NCI-H748 (cell line): ENCODE results near the gene IGF1R.

Experiments used
- DNase-seq: peaks from one replicate; lab custom pipeline; 2025; ENCODE audit not compliant: unreplicated experiment; lab: John Stamatoyannopoulos, UW

IGF1R gene

GRCh38 chr15:98938105-98938417 is 289.7 kb downstream of the IGF1R start:
- no peak for DNase-seq

DNA sequence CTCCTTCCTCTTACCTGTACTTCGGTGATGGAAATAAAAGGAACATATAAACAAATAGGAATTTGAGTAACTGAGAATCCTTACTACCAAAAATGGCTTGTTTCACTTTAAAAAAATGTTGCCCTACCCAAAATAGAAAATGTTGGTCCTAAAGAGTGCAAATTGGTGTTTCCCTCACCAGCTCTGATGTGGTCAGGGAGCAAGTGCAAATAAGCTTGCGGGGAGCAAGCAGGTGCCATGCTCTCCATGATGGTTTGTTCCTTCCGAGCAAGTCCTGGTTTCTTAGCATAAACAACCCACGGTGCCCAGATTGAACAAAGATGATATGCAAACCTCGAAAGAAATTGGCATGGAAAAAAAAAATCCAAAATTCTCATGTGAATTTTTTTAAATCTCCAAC is 290.5 kb downstream of the IGF1R start:
- no peak for DNase-seq

DNA sequence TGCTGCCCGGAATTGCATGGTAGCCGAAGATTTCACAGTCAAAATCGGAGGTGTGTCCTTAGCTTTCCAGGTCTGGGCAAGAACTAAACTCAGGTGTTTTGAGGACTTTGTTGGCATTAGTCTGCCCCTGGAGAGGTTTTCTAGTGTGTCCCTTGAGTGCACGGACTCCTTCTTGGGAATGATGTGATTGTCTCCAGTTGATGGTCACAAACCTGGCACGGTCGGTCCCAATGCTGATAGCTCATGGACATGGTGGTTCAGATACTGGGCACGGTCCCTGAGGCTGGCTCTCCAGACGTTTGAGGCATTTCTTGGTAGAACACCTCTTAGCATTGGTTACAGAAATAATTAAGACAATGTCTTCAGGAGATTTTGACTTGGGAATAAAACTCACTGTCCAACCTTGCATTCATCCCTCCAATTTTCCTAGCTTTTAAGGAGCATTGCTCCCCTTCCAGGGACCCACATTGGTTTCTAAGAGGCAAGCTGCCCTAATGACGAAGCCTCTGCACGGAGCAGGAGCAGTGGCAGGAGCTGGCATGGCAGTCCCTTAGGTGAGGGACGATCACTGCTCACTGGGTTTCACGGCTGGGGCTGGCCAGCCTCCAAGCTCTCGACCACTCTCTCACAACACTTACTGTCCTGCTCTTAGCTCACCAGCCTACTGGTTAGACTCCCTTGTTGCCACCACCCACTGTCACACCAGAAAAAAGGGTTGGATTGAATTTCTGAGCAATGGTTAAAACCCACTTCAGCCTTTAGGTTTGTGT is 291.2 kb downstream of the IGF1R start:
- no peak for DNase-seq

DNA sequence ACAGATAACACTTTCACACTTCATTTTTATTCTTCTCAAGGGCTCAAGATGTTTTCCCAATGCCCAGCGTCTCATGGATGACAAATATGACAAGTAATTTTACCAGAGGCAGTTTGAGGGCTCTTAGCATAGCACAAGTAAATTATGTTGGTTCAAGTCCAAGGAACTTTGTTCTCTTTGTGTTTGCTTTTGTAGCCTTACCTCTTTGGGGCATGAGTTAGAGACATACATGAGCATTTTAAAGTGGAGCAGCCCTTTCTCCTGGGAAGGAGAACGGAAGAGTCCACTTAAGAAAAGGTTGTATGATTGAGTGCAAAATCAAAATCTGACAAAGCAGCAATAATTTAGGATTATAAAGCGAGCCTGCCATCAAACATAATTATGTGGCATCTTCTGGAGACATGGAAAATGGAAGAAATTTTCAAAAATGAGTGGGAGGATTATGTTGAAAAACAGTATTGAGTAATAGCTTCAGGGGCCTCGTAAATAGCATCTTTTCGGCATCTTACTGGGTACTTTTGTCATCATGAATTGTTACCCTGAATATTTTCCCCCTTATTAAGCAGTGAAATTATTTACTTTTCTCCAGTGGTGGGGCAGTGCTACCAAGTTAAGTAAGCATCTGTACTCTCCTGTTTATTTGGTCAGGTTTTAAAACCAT is 293.4 kb downstream of the IGF1R start:
- no peak for DNase-seq

DNA sequence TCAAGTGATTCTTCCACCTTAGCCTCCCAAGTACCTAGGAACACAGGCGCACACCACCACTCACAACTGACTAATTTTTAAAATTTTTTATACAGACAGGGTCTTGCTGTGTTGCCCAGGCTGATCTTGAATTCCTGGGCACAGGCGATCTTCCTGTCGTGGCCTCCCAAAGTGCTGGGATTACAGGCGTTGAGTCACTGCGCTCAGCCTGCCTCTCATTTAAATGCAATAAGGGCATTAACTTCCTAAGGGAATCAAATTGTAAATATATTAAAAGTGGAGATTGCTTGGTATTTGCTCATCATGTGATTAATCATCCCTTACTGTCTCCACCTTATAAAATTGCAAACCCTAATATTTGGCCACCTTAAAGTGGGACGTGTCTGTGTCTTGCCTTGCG is 294.1 kb downstream of the IGF1R start:
- DNase-seq = no peak

- DNase-seq = no peak
Measured at GRCh38 chr15:98943051-98943508, 294.7 kb downstream of the IGF1R start.

DNA sequence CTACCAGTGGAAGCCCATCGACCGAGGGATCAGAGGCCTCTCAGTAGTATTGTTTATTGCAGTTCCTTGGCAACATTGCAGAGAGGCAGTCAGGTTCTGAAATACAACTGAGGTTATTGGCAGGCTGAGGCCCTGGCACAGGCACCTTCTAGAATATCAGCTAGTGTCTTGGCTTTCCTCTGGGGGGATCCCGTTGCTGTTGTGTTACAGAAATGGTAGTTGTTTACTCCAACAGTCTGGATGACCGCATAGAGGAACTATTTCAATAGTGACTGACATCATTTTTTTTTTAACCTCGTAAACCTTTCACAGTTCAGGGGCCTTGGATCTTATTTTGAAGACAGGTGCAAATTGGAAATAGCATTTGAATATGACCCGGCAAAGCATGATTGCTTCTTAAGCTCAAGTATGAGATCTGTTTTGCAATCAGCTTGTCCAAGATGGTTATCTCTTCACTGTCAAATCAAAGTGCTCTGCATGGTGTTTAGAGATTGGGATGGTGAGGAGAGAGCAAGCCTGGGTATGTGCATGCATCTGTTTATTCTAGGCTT is 295.3 kb downstream of the IGF1R start:
- no peak for DNase-seq

GRCh38 chr15:98946301-98947255 is 298.2 kb downstream of the IGF1R start:
- no peak for DNase-seq

- DNase-seq = no peak
Measured at GRCh38 chr15:98948456-98948855, 300.1 kb downstream of the IGF1R start.

- no peak for DNase-seq
Measured at GRCh38 chr15:98948941-98949340, 300.6 kb downstream of the IGF1R start.

GRCh38 chr15:98949624-98950023 is 301.3 kb downstream of the IGF1R start:
- DNase-seq = no peak

- DNase-seq = no peak
Measured at GRCh38 chr15:98950248-98950647, 301.9 kb downstream of the IGF1R start.

DNA sequence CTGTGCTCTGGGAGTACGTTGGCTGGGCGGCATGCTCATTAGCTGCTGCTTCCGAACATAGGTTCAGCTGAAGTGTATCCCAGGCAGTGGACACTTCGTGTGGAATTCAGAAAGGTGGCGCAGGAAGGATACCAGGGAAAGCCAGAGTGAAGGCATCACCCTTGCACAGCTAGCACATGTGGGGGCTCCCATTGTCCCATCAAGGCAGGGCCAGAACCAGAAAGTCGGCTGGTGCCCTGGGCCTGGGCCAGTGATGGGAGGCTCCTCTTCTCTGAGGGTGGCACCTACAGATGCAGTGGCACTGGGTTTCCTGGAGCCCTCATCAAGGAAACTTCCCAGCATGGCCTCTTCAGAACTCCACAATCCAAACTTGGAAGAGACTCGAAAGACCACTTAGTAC is 302.7 kb downstream of the IGF1R start:
- DNase-seq = no peak

DNA sequence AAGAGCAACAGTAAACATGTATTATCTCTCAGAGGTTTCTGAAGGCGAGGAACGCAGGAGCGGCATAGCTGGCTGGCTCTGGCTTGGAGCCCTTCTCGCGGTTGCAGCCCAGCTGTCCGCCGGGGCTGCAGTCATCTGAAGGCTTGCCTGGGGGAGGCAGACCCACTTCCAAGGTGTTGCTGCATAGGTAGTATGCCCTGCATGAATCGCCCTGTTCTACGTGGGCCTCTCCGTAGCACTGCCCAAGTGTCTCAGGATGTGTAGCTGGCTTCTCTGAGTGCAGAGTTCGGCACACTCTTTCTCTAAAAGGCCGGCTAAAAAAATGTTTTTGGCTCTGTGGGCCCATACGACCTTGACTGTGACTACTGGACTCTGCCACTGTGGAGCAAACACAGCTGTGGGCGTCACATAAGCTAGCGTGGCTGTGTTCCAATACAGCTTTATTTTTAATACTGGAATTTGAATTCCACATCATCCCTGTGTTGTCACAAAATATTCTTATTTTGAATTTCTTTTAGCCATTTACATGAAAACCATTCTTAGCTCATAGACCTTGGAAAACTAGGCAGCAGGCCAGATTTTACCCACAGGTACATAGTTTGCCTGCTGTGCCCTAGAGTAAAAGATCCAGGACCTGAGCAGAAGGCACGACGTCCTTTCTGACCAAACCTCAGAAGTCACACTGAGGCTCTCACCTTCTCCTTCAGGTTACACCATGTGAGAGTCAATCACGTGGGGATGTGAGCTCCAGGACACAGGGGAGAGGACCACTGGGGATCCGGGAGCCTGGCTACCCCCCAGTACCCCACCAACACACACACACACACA is 303.4 kb downstream of the IGF1R start:
- DNase-seq = no peak

DNA sequence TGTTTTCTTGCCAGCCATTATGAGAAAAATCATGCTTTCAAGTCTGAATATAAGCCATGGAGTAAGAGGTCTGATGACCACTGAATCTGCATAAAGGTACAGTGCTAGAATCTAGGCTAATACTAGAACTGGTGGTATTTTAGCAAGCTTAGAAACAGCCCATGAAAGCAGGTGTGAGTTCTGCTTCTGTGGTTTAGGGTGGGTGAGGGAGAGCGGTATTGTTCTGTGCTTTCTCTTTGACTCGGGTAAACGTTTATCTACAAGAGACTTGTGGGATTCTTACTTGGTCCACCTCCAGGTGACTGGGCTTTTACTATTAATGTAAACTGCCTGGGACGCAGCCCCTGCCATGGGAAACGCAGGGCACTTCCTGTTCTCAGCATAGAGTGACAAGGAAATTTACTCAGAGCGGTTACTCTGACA is 304.1 kb downstream of the IGF1R start:
- no peak for DNase-seq

GRCh38 chr15:98953000-98953787 is 304.9 kb downstream of the IGF1R start:
- no peak for DNase-seq

DNA sequence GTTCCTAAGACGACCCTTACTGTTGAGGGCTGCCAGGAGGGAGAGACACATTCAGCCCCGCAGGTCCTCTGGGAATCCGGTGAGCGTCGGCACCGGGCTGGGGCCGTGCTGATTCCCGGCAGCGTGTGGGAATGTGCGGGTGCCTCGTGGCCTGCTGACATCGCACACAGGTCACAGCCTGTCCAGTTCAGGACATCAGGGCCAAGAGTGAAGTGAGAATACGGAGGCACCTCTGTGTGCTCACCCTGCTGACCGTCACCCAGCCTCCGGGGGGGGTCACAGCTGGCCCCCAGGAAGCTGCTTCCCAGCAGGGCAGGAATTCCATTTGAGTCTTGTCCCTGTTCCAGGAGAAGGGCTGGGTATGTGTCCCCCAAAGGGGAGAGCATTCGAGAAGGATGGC is 305.6 kb downstream of the IGF1R start:
- DNase-seq = no peak

DNA sequence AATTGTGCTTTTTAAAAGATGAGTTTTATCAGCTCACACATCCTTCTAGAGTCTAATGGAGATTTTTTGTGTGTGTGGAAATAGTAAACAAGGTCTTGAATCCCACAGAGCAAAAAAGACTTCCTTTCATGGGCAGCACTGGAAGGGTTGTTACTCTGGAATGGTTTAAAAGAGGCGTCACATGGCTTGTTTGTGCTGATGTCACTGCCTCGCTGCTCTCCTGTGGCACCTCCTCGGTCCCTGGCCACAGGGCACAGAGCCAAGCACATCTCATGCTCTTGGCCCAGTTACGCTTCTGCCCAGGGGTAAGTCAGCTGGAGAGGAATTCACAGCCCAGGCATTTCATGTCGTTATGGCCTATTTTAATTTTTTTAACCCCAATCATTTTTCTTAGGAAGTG is 306.1 kb downstream of the IGF1R start:
- no peak for DNase-seq

- DNase-seq = no peak
Measured at GRCh38 chr15:98955331-98955730, 307.0 kb downstream of the IGF1R start.
